ENCODE results near the gene SLC35E1. TPM values are rescaled to one million over a fixed set of nuclear protein-coding genes. Genes with fewer than 3 reads are reported as not detected.

The SLC35E1 gene
- total RNA-seq, 4 donors from 2014 or later: 31.0 to 56.1 (median 42.8) TPM

DNA sequence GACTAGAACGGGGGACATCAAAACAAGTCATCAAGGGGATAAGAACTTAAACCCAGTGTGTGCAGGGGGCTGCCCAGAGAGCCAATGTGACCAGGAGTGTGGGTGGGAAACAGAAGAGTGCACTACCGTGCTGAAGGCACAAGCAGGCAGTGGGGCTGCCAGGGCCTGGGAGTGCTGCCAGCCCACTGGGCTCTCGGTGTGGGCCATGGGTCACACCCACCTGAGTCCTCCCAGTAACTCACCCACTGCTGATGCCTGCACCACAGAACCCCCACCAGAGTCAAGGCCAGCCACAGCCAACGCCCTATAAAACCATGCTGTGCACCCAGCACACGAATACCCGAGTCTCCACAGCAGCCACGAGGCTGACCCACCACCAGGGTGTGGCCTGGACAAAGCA is 47.2 kb upstream of the SLC35E1 start:
- TF ChIP-seq EP300 (IDR thresholded peaks at IDR 0.05; ENCODE audit: low read depth) (no peak), POLR2A (IDR thresholded peaks at IDR 0.05) (no peak), POLR2AphosphoS5 (IDR thresholded peaks at IDR 0.05) (no peak)
- TF ChIP-seq, protein P1, sequence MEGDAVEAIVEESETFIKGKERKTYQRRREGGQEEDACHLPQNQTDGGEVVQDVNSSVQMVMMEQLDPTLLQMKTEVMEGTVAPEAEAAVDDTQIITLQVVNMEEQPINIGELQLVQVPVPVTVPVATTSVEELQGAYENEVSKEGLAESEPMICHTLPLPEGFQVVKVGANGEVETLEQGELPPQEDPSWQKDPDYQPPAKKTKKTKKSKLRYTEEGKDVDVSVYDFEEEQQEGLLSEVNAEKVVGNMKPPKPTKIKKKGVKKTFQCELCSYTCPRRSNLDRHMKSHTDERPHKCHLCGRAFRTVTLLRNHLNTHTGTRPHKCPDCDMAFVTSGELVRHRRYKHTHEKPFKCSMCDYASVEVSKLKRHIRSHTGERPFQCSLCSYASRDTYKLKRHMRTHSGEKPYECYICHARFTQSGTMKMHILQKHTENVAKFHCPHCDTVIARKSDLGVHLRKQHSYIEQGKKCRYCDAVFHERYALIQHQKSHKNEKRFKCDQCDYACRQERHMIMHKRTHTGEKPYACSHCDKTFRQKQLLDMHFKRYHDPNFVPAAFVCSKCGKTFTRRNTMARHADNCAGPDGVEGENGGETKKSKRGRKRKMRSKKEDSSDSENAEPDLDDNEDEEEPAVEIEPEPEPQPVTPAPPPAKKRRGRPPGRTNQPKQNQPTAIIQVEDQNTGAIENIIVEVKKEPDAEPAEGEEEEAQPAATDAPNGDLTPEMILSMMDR (IDR thresholded peaks at IDR 0.05): no peak
- 76% methylated on average over 7 of the region's 7 CpGs; no CpG with 5 or more reads in 1 of the 2 donors for WGBS, 2 donors (ENCODE audit: low coverage in 1 of 2)
- no peak for DNase-seq
- Histone ChIP-seq H3K27me3 (no peaks in the 10 kb centered on the region), H3K9me3 (no peaks in the 10 kb centered on the region), H3K4me1 (peaks cover 8 to 24% (median 10%) of the 10 kb centered on the region in 4 donors), H3K4me3 (no peak overlapping the region), H3K36me3 (no peaks in the 10 kb centered on the region), H3K27ac (no peak overlapping the region)
- intact Hi-C loops (cut with DNase I; ENCODE audit: low total_unique reads): no loop called here
- in situ Hi-C loops (cut with MboI; ENCODE audit: low pct_ligation_motif_present in 1 of 4, low pct_unique_long_range_greater_than_20kb in 1 of 4, low sequenced_read_pairs in 3 of 4): no loop called here

DNA sequence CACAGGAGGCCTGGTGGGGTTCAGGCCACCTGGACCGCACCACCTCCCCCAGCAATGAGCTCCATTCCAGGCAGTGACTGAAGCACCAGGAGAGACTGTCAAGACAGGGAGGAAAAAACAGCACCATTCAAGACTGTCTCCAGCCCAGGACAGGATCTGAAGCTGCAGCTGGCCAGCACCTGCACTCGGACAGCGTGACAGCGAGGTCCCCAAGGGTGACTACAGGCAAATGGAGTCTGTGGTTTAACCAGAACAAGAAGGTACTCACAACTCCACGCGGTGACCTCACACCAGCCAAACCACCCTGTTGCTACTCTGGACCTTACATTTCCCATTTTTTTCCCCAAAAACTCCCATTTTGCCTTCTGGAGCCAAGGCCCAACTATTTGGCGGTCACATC is 46.0 kb upstream of the SLC35E1 start:
- no peak overlapping the region for H3K4me3 ChIP-seq
- H3K27ac ChIP-seq: no peak overlapping the region
- WGBS, 2 donors (ENCODE audit: low coverage in 1 of 2): 81% methylated on average over 7 of the region's 7 CpGs; no CpG with 5 or more reads in 1 of the 2 donors
- H3K27me3 ChIP-seq: no peaks in the 10 kb centered on the region
- H3K36me3 ChIP-seq: no peaks in the 10 kb centered on the region
- H3K4me1 ChIP-seq: peaks cover 8 to 24% (median 10%) of the 10 kb centered on the region in 4 donors
- in situ Hi-C loops (cut with MboI; ENCODE audit: low pct_ligation_motif_present in 1 of 4, low pct_unique_long_range_greater_than_20kb in 1 of 4, low sequenced_read_pairs in 3 of 4): no loop called here
- TF ChIP-seq POLR2A (IDR thresholded peaks at IDR 0.05): no peak
- TF ChIP-seq EP300 (IDR thresholded peaks at IDR 0.05; ENCODE audit: low read depth): no peak
- TF ChIP-seq POLR2AphosphoS5 (IDR thresholded peaks at IDR 0.05): no peak
- TF ChIP-seq, protein P1 (IDR thresholded peaks at IDR 0.05): no peak
- DNase-seq: no peak
- intact Hi-C loops (cut with DNase I; ENCODE audit: low total_unique reads): no loop called here
- H3K9me3 ChIP-seq: no peaks in the 10 kb centered on the region

DNA sequence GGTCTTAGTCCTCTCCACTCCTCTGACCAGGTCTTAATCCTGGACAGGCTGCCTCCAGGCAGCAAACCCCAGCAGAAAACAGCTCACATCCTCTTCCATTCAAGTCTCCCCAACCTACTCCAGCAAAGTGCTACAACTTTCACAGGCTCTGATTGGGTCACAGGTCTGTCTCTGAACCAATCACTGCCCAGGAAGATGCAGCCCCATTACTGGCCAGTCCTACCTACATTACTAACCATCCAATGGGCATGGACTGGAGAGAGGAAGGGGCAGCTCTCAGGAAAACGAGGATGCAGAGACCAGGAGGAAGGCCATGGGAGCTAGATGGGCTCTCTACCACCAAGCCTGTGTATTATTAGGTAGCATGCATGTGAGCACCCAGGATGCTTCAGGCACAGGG is 43.6 kb upstream of the SLC35E1 start:
- in situ Hi-C loops (cut with MboI; ENCODE audit: low pct_ligation_motif_present in 1 of 4, low pct_unique_long_range_greater_than_20kb in 1 of 4, low sequenced_read_pairs in 3 of 4): no loop called here
- Histone ChIP-seq H3K4me3 (no peak overlapping the region), H3K9me3 (no peaks in the 10 kb centered on the region), H3K4me1 (peaks cover 8 to 24% (median 12%) of the 10 kb centered on the region in 4 donors), H3K27ac (no peak overlapping the region), H3K27me3 (no peaks in the 10 kb centered on the region), H3K36me3 (no peaks in the 10 kb centered on the region)
- intact Hi-C loops (cut with DNase I; ENCODE audit: low total_unique reads): no loop called here
- 45% methylated on average over 1 of the region's 1 CpG; no CpG with 5 or more reads in 1 of the 2 donors for WGBS, 2 donors (ENCODE audit: low coverage in 1 of 2)
- DNase-seq: no peak
- TF ChIP-seq EP300 (IDR thresholded peaks at IDR 0.05; ENCODE audit: low read depth) (no peak), POLR2A (IDR thresholded peaks at IDR 0.05) (no peak), POLR2AphosphoS5 (IDR thresholded peaks at IDR 0.05) (no peak)
- TF ChIP-seq, protein P1 (IDR thresholded peaks at IDR 0.05): no peak

DNA sequence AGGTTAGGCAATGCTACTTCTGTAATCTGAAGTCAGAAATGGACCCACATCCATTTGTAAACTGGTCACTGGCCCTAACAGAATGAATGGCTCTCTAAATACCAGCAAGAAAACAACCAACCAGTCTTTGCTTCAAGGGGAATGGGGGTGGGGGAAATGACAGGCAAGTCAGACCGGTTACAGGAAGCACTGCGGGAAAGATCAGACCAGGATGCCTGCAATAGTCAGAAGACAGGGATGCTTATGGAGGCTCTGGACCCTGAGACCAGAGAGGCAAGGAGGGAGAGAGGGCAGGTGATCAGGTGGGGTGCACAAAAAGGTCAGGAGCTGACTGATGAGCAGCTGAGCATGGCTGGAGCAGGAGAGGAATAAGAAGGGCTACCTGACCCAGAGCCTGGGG is 42.7 kb upstream of the SLC35E1 start:
- Histone ChIP-seq H3K27ac (no peak overlapping the region), H3K27me3 (no peaks in the 10 kb centered on the region), H3K36me3 (no peaks in the 10 kb centered on the region), H3K9me3 (no peaks in the 10 kb centered on the region), H3K4me1 (peaks cover 0 to 24% (median 11%) of the 10 kb centered on the region in 4 donors), H3K4me3 (no peak overlapping the region)
- no peak for DNase-seq
- in situ Hi-C loops (cut with MboI; ENCODE audit: low pct_ligation_motif_present in 1 of 4, low pct_unique_long_range_greater_than_20kb in 1 of 4, low sequenced_read_pairs in 3 of 4): no loop called here
- 50 to 72% methylated on average over 2 of the region's 2 CpGs for WGBS, 2 donors (ENCODE audit: low coverage in 1 of 2)
- intact Hi-C loops (cut with DNase I; ENCODE audit: low total_unique reads): no loop called here
- no peak for TF ChIP-seq POLR2AphosphoS5 (IDR thresholded peaks at IDR 0.05)
- no peak for TF ChIP-seq EP300 (IDR thresholded peaks at IDR 0.05; ENCODE audit: low read depth)
- no peak for TF ChIP-seq POLR2A (IDR thresholded peaks at IDR 0.05)
- TF ChIP-seq, protein P1 (IDR thresholded peaks at IDR 0.05): no peak

All from transverse colon (tissue), 4 donors.